Type B pancreatic cell (in vitro differentiated cells): ENCODE measurements around the gene ASXL1. TPM values are rescaled to one million over a fixed set of nuclear protein-coding genes. Genes with fewer than 3 reads are reported as not detected.
"Not testable (repeated sequence)": the region's sequence is repeated elsewhere in the genome, so short reads cannot be mapped to it uniquely, and the experiment has no call there.

Source experiments
- DNase-seq: peaks from one replicate; pipeline ENCODE4 v3.0.0; 2021; ENCODE audit warnings: mixed read lengths; ENCODE audit not compliant: unreplicated experiment; ENCODE audit errors: extremely low spot score
- H3K27ac Mint-ChIP-seq: 2 replicates; pipeline ENCODE4 v1.8.0; 2021; ENCODE audit warnings: mild to moderate bottlenecking, mixed read lengths
- H3K27me3 Mint-ChIP-seq: 2 replicates; pipeline ENCODE4 v1.8.0; 2021; ENCODE audit warnings: mixed read lengths
- H3K36me3 Mint-ChIP-seq: 2 replicates; pipeline ENCODE4 v1.8.0; 2021; ENCODE audit warnings: mixed read lengths
- H3K4me1 Mint-ChIP-seq: one replicate; pipeline ENCODE4 v1.8.0; 2021; ENCODE audit warnings: mixed read lengths; ENCODE audit not compliant: unreplicated experiment
- H3K4me3 Mint-ChIP-seq: 2 replicates; pipeline ENCODE4 v1.8.0; 2021; ENCODE audit warnings: mild to moderate bottlenecking, mixed read lengths
- H3K9me3 Mint-ChIP-seq: 2 replicates; pipeline ENCODE4 v1.8.0; 2021; ENCODE audit warnings: mixed read lengths
- CTCF ChIP-seq: fragments of 200-600 bp; sonication (generic); conservative IDR thresholded peaks from 2 replicates; pipeline ENCODE4 v1.5.0; 2021; ENCODE audit warnings: antibody characterized with exemption, mild to moderate bottlenecking
- total RNA-seq: library from RNA; stranded (reverse); gene quantifications from 2 replicates; pipeline ENCODE4 v1.2.1, GENCODE V29; 2021; ENCODE audit warnings: low replicate concordance

ASXL1 gene
- total RNA-seq, 1 donor from 2014 or later, result 157 TPM

- no peak for DNase-seq
- Mint-ChIP-seq H3K9me3 (no peaks in the 10 kb centered on the region), H3K4me3 (no peak overlapping the region), H3K36me3 (peaks cover 4% of the 10 kb centered on the region), H3K27ac (peak overlapping the region; percentile 75), H3K27me3 (no peaks in the 10 kb centered on the region), H3K4me1 (peaks cover 25% of the 10 kb centered on the region)
- TF ChIP-seq CTCF, result no peak
These were observed 107.2 kb downstream of the ASXL1 start for GRCh38 chr20:32465092-32465900.

GRCh38 chr20:32465901-32466675 lies 108.0 kb downstream of the ASXL1 start:
- peak overlapping the region; percentile 75 for H3K27ac Mint-ChIP-seq
- not testable (repeated sequence) for H3K27me3 Mint-ChIP-seq, H3K4me3 Mint-ChIP-seq, H3K9me3 Mint-ChIP-seq, DNase-seq, H3K36me3 Mint-ChIP-seq
- H3K4me1 Mint-ChIP-seq, result peaks cover 28% of the 10 kb centered on the region

DNA sequence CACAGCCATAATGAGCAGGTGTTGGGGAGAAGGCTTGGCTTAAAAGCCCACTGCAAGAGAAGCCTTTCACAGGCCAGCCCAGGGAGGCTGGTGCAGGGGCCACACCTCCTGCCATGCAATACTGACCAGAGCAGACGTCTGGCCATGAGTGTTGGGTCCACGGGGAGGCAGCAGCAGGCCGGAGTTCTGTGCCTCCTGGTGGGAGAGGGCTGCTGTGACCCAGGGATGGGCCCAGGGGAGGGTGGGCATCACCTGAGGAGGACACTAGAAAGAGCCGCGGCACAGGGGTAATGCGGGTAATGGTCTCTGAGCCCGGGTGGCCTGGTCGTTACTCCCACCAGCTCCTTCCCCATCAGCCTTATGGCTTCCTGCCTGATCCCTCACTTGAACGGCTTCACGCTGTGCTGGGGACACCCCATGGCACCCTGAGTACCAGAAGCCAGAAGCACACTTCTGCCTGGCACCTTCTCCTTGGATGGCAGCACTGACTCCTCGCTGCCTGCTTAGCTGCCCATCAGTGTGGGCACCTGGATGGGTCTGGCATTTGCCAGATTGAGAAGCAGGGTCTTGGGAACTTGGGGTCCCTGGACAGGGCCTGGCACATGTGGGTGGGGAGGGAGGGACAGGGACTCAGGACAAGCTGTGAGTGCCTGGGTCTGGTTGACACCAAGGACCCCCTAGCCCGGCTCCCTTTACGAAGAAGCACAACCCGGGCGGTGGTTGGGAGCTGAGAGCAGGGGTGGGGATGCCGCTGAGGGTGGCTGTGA lies 108.8 kb downstream of the ASXL1 start:
- no peaks in the 10 kb centered on the region for H3K9me3 Mint-ChIP-seq
- H3K27ac Mint-ChIP-seq, result no peak overlapping the region
- no peaks in the 10 kb centered on the region for H3K27me3 Mint-ChIP-seq
- no peak overlapping the region for H3K4me3 Mint-ChIP-seq
- peaks cover 12% of the 10 kb centered on the region for H3K36me3 Mint-ChIP-seq
- no peak for DNase-seq
- H3K4me1 Mint-ChIP-seq, result peaks cover 28% of the 10 kb centered on the region
- TF ChIP-seq CTCF, result no peak

- Mint-ChIP-seq H3K9me3 (no peaks in the 10 kb centered on the region), H3K27ac (no peak overlapping the region), H3K4me3 (no peak overlapping the region), H3K36me3 (peaks cover 12% of the 10 kb centered on the region), H3K27me3 (no peaks in the 10 kb centered on the region), H3K4me1 (peaks cover 24% of the 10 kb centered on the region)
- no peak for TF ChIP-seq CTCF
- no peak for DNase-seq
These were observed 109.6 kb downstream of the ASXL1 start for GRCh38 chr20:32467506-32468312.

DNA sequence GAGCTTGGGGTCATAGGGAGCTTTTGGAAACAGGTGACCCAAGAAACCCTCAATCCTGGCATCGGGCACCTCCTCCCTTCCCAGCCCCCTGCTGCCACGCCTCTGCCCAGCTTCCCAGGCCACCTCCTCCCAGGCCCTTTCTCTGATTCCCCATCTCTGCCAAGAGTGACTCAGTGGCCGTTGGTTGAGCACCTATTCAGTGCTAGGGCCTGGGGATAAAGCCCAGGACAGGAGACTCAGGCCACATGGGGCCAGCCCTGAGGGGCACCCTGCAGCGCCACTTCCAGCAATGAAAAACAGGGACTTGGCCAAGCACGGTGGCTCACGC lies 110.1 kb downstream of the ASXL1 start:
- Mint-ChIP-seq H3K4me1 (peaks cover 22% of the 10 kb centered on the region), H3K27ac (no peak overlapping the region), H3K27me3 (no peaks in the 10 kb centered on the region), H3K9me3 (no peaks in the 10 kb centered on the region), H3K4me3 (no peak overlapping the region), H3K36me3 (peaks cover 12% of the 10 kb centered on the region)
- DNase-seq, result no peak
- TF ChIP-seq CTCF, result no peak
